Esophagus muscularis mucosa (tissue), 4 donors: Measurements from ENCODE around the gene TSEN2. TPM values are rescaled to one million over a fixed set of nuclear protein-coding genes. Genes with fewer than 3 reads are reported as not detected.
"Not testable (repeated sequence)": the region's sequence is repeated elsewhere in the genome, so short reads cannot be mapped to it uniquely, and the experiment has no call there.

Experiments used
- DNase-seq: peaks from one replicate; pipeline ENCODE4 v3.0.0-alpha.2; 2017; ENCODE audit errors: extremely low spot score
- H3K27ac ChIP-seq, 4 donors: fragments of 200-600 bp; sonication (generic); replicated peaks in 1 of 4; 1 replicate in 3 of 4; 2 replicates in 1 of 4; pipeline ENCODE4 v1.5.1; 2016 to 2019; ENCODE audit warnings: mild to moderate bottlenecking in 1 of 4
- H3K27me3 ChIP-seq, 4 donors: fragments of 200-600 bp; sonication (generic); one replicate each; pipeline versions ENCODE4 v1.5.1 to v1.6.0; 2016 to 2019
- H3K36me3 ChIP-seq, 4 donors: fragments of 200-600 bp; sonication (generic); one replicate each; pipeline ENCODE4 v1.5.1; 2016 to 2019
- H3K4me1 ChIP-seq, 4 donors: fragments of 200-600 bp; sonication (generic); one replicate each; pipeline ENCODE4 v1.5.1; 2016 to 2019
- H3K4me3 ChIP-seq, 4 donors: fragments of 200-600 bp; sonication (generic); 1 replicate in 2 of 4; 2 replicates in 2 of 4; pipeline ENCODE4 v1.5.1; 2016 to 2019; ENCODE audit warnings: mild to moderate bottlenecking in 4 of 4, moderate library complexity in 1 of 4
- H3K9me3 ChIP-seq, 4 donors: fragments of 200-600 bp; sonication (generic); 1 replicate in 3 of 4; 2 replicates in 1 of 4; pipeline ENCODE4 v1.5.1; 2016 to 2019
- EP300 ChIP-seq: sonication (generic); formaldehyde crosslinking; IDR thresholded peaks from one replicate; pipeline ENCODE4 v1.6.1; 2017; ENCODE audit warnings: antibody characterized with exemption
- POLR2A ChIP-seq: fragments of 450-650 bp; IDR thresholded peaks from one replicate; pipeline ENCODE4 v1.6.1; 2017; ENCODE audit warnings: antibody characterized with exemption, moderate library complexity, mild to moderate bottlenecking, low read depth
- POLR2AphosphoS5 ChIP-seq, 2 donors: sonication (generic); formaldehyde crosslinking; IDR thresholded peaks; one replicate each; pipeline ENCODE4 v1.6.1; 2017; ENCODE audit warnings: antibody characterized with exemption in 2 of 2
- WGBS: methylation state at CpG from one replicate; pipeline ENCODE4 v1.1.5; 2018; 5-methylcytosine and 5-hydroxymethylcytosine counted together
- intact Hi-C: fragments of 100-400 bp; cut with DNase I; formaldehyde crosslinking; loops from one replicate; pipeline ENCODE4 v1.15.1; 2023
- total RNA-seq, 4 donors: library from RNA; depleted of rRNA; stranded (reverse); fragments of >200 nt; gene quantifications; one replicate each; pipeline versions ENCODE4 v1.1.0 to v1.2.1, GENCODE V29; 2016
- TF ChIP-seq, protein P1 (sequence below), 3 experiments: fragments of 200-600 bp in 2 of 3; fragments of 450-650 bp in 1 of 3; sonication (generic) in 2 of 3; IDR thresholded peaks; one replicate each; pipeline ENCODE4 v1.5.1; 2017 to 2019; ENCODE audit warnings: antibody characterized with exemption in 3 of 3, mild to moderate bottlenecking in 2 of 3, moderate library complexity in 1 of 3

Gene TSEN2
- total RNA-seq, 4 donors from 2014 or later = 17.6 to 20.4 (median 19.4) TPM

DNA sequence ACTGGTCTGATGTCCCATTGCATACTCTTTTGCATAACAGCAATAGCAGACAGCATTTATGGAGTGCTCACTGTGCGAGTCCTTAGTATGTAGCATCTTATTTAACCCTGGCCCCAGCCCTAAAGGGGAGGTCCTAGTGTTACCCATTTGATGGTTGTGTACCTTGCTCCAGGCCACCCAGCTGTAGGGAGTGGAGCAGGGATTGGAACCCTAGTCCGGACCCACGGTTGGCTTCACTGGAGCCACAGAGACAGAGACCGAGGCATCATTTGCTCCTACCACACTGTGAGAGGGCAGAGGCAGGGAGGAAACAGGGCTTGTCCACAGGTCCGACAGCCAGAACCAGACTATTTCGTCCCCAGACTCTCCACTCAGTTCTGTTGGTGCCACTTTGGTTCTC, 16.0 kb upstream of the TSEN2 start:
- H3K9me3 ChIP-seq = no peaks in the 10 kb centered on the region
- no peak overlapping the region for H3K27ac ChIP-seq
- no peak overlapping the region for H3K4me3 ChIP-seq
- H3K36me3 ChIP-seq = no peaks in the 10 kb centered on the region
- DNase-seq = no peak
- no peaks in the 10 kb centered on the region for H3K4me1 ChIP-seq
- intact Hi-C loops = no loop called here
- WGBS = 95% methylated on average over 4 of the region's 6 CpGs
- TF ChIP-seq POLR2A (no peak), POLR2AphosphoS5 (IDR thresholded peaks at IDR 0.05) (no peak), EP300 (no peak)
- TF ChIP-seq, protein P1, sequence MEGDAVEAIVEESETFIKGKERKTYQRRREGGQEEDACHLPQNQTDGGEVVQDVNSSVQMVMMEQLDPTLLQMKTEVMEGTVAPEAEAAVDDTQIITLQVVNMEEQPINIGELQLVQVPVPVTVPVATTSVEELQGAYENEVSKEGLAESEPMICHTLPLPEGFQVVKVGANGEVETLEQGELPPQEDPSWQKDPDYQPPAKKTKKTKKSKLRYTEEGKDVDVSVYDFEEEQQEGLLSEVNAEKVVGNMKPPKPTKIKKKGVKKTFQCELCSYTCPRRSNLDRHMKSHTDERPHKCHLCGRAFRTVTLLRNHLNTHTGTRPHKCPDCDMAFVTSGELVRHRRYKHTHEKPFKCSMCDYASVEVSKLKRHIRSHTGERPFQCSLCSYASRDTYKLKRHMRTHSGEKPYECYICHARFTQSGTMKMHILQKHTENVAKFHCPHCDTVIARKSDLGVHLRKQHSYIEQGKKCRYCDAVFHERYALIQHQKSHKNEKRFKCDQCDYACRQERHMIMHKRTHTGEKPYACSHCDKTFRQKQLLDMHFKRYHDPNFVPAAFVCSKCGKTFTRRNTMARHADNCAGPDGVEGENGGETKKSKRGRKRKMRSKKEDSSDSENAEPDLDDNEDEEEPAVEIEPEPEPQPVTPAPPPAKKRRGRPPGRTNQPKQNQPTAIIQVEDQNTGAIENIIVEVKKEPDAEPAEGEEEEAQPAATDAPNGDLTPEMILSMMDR (IDR thresholded peaks at IDR 0.05) = no peak
- peaks cover 0 to 4% (median 0%) of the 10 kb centered on the region in 4 donors for H3K27me3 ChIP-seq

- Histone ChIP-seq H3K27me3 (peaks cover 0 to 4% (median 0%) of the 10 kb centered on the region in 4 donors), H3K27ac (no peak overlapping the region), H3K4me3 (no peak overlapping the region), H3K9me3 (no peaks in the 10 kb centered on the region), H3K4me1 (no peaks in the 10 kb centered on the region), H3K36me3 (no peaks in the 10 kb centered on the region)
- no peak for DNase-seq
- TF ChIP-seq POLR2A = no peak
- no peak for TF ChIP-seq EP300
- TF ChIP-seq, protein P1 (IDR thresholded peaks at IDR 0.05) = no peak
- no peak for TF ChIP-seq POLR2AphosphoS5 (IDR thresholded peaks at IDR 0.05)
- 42% methylated on average over 2 of the region's 2 CpGs for WGBS
- intact Hi-C loops = no loop called here
Observed at GRCh38 chr3:12468757-12469156, 15.5 kb upstream of the TSEN2 start.

DNA sequence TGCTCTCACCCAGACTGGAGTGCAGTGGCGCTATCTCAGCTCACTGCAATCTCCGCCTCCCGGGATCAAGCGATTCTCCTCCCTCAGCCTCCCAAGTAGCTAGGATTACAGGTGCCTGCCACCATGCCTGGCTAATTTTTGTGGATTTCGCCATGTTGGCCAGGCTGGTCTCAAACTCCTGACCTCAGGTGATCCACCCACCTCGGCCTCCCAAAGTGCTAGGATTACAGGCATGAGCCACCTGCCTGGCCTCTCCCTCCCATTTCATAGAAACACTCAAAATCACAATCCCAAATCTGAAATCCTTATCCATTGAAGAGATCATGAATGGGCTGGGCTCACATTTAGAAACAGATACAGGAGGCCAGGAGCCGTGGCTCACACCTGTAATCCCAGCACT, 15.1 kb upstream of the TSEN2 start:
- H3K4me1 ChIP-seq, H3K4me3 ChIP-seq, H3K27me3 ChIP-seq, H3K9me3 ChIP-seq, H3K27ac ChIP-seq, DNase-seq, intact Hi-C loops, H3K36me3 ChIP-seq: not testable (repeated sequence)
- 88% methylated on average over 7 of the region's 7 CpGs for WGBS

- intact Hi-C loops = loop anchor here (10.0 kb wide), 1 partner anchor 185 kb away; the partner anchor contains the start of gene PPARG
- peaks cover 0 to 4% (median 0%) of the 10 kb centered on the region in 4 donors for H3K27me3 ChIP-seq
- DNase-seq = no peak
- TF ChIP-seq POLR2A = no peak
- TF ChIP-seq, protein P1 (IDR thresholded peaks at IDR 0.05) = no peak
- TF ChIP-seq EP300 = no peak
- no peak for TF ChIP-seq POLR2AphosphoS5 (IDR thresholded peaks at IDR 0.05)
- 91% methylated on average over 5 of the region's 5 CpGs for WGBS
- H3K27ac ChIP-seq = no peak overlapping the region
- H3K4me3 ChIP-seq = no peak overlapping the region
- no peaks in the 10 kb centered on the region for H3K4me1 ChIP-seq
- H3K36me3 ChIP-seq = no peaks in the 10 kb centered on the region
- no peaks in the 10 kb centered on the region for H3K9me3 ChIP-seq
Observed at GRCh38 chr3:12470111-12470510, 14.2 kb upstream of the TSEN2 start.

DNA sequence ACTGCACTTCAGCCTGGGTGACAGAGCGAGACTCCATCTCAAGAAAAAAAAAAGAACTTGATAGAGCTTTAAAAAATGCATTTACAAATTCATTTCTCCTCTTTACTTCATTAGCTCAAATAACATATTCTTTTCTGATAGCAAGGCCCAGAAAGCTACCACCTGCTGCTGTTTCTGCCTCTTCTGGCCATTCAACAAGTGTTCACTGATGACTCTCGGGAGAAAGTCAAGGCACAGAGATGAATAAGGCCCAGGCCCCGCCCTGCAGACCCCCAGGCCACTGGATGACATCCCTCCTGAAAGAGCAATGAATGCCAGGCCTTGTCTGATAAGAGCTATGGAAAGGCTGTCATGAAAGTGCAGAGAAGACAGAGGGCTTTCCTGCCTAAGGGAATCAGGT, 13.6 kb upstream of the TSEN2 start:
- no peak for DNase-seq
- Histone ChIP-seq H3K4me3 (no peak overlapping the region), H3K27ac (no peak overlapping the region), H3K9me3 (no peaks in the 10 kb centered on the region), H3K4me1 (no peaks in the 10 kb centered on the region), H3K27me3 (peaks cover 0 to 4% (median 0%) of the 10 kb centered on the region in 4 donors), H3K36me3 (no peaks in the 10 kb centered on the region)
- intact Hi-C loops = loop anchor here (10.0 kb wide), 1 partner anchor 186 kb away; the partner anchor contains the start of gene PPARG
- TF ChIP-seq POLR2AphosphoS5 (IDR thresholded peaks at IDR 0.05) (no peak), EP300 (no peak), POLR2A (no peak)
- TF ChIP-seq, protein P1 (IDR thresholded peaks at IDR 0.05) = no peak
- WGBS = 85% methylated on average over 3 of the region's 3 CpGs
